Uterus (tissue), 4 donors: ENCODE results near the gene ARL9. TPM values are rescaled to one million over a fixed set of nuclear protein-coding genes. Genes with fewer than 3 reads are reported as not detected.

Experiments used
- DNase-seq, 2 donors: peaks; one replicate each; pipeline ENCODE4 v3.0.0-alpha.2; 2019 to 2020
- H3K27ac ChIP-seq, 2 donors: fragments of 200-600 bp; sonication (generic); 1 replicate in 1 of 2; 2 replicates in 1 of 2; pipeline ENCODE4 v1.5.1; 2016 to 2018
- H3K27me3 ChIP-seq, 2 donors: fragments of 200-600 bp; sonication (generic); one replicate each; pipeline ENCODE4 v1.5.1; 2018 to 2019; ENCODE audit warnings: control low read depth in 1 of 2
- H3K36me3 ChIP-seq, 2 donors: fragments of 200-600 bp; sonication (generic); one replicate each; pipeline ENCODE4 v1.5.1; 2019; ENCODE audit warnings: control low read depth in 1 of 2
- H3K4me1 ChIP-seq, 2 donors: fragments of 200-600 bp; sonication (generic); one replicate each; pipeline ENCODE4 v1.5.1; 2018 to 2019; ENCODE audit warnings: control low read depth in 1 of 2
- H3K4me3 ChIP-seq, 2 donors: fragments of 200-600 bp; sonication (generic); 1 replicate in 1 of 2; 2 replicates in 1 of 2; pipeline ENCODE4 v1.5.1; 2018 to 2019; ENCODE audit warnings: mild to moderate bottlenecking in 1 of 2
- H3K9me3 ChIP-seq, 2 donors: fragments of 200-600 bp; sonication (generic); one replicate each; pipeline ENCODE4 v1.5.1; 2019; ENCODE audit warnings: control low read depth in 1 of 2
- CTCF ChIP-seq, 4 experiments: fragments of 200-600 bp in 2 of 4; fragments of 450-650 bp in 2 of 4; sonication (generic) in 2 of 4; IDR thresholded peaks; one replicate each; pipeline ENCODE4 v1.5.1; 2016 to 2019; ENCODE audit warnings: antibody characterized with exemption in 4 of 4, mild to moderate bottlenecking in 2 of 4, moderate library complexity in 1 of 4
- POLR2A ChIP-seq, 2 donors: fragments of 450-650 bp; IDR thresholded peaks; one replicate each; pipeline ENCODE4 v1.6.1; 2016; ENCODE audit warnings: antibody characterized with exemption in 2 of 2, mild to moderate bottlenecking in 1 of 2, moderate library complexity in 1 of 2
- intact Hi-C: fragments of 100-400 bp; cut with DNase I; formaldehyde crosslinking; loops from one replicate; pipeline ENCODE4 v1.15.1; 2023; ENCODE audit warnings: low total_unique reads
- total RNA-seq, 4 donors: library from RNA; depleted of rRNA in 3 of 4; stranded (reverse); fragments of >200 nt in 3 of 4; gene quantifications; one replicate each; pipeline versions ENCODE4 v1.1.0 to v1.2.4, GENCODE V29; 2014 to 2023
- donor health status: DM: yes; HTN: yes; CAD: no.

ARL9 gene
- total RNA-seq, 4 donors from 2014 or later: 0.14 to 1.7 TPM; not detected in 2

DNA sequence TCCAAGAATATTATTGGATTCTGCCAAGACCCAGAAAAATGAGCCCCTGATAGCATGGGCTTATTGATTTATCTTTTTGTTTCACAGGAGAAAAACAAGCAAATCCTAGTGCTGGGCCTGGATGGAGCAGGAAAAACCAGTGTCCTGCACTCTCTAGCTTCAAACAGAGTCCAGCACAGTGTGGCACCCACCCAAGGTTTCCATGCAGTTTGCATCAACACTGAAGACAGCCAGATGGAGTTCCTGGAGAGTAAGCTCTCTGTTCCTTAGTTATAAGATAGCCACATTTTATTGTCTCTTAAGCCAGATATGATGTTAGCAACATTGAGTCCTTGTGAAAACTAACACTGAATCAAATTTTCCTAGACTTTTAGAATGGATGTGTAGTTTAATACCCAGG, 5.5 kb downstream of the ARL9 start:
- TF ChIP-seq CTCF (IDR thresholded peaks at IDR 0.05) (no peak), POLR2A (IDR thresholded peaks at IDR 0.05) (no peak)
- peaks cover 0 to 3% of the 10 kb centered on the region in 2 donors for H3K36me3 ChIP-seq
- no peaks in the 10 kb centered on the region for H3K9me3 ChIP-seq
- intact Hi-C loops: no loop called here
- no peaks in the 10 kb centered on the region for H3K4me1 ChIP-seq
- no peak for DNase-seq
- no peak overlapping the region for H3K27ac ChIP-seq
- no peak overlapping the region for H3K4me3 ChIP-seq
- no peaks in the 10 kb centered on the region for H3K27me3 ChIP-seq

- peaks cover 0 to 3% of the 10 kb centered on the region in 2 donors for H3K36me3 ChIP-seq
- no peak overlapping the region for H3K4me3 ChIP-seq
- TF ChIP-seq POLR2A (IDR thresholded peaks at IDR 0.05) (no peak), CTCF (IDR thresholded peaks at IDR 0.05) (no peak)
- intact Hi-C loops: no loop called here
- no peak overlapping the region for H3K27ac ChIP-seq
- H3K27me3 ChIP-seq: no peaks in the 10 kb centered on the region
- no peak for DNase-seq
- no peaks in the 10 kb centered on the region for H3K4me1 ChIP-seq
- H3K9me3 ChIP-seq: no peaks in the 10 kb centered on the region
Measured at GRCh38 chr4:56512166-56512565, 6.6 kb downstream of the ARL9 start.

GRCh38 chr4:56513517-56513916, 7.9 kb downstream of the ARL9 start:
- Histone ChIP-seq H3K4me1 (no peaks in the 10 kb centered on the region), H3K27me3 (no peaks in the 10 kb centered on the region), H3K36me3 (peaks cover 0 to 3% of the 10 kb centered on the region in 2 donors), H3K4me3 (no peak overlapping the region), H3K9me3 (no peaks in the 10 kb centered on the region), H3K27ac (no peak overlapping the region)
- DNase-seq: no peak
- intact Hi-C loops: no loop called here
- TF ChIP-seq POLR2A (IDR thresholded peaks at IDR 0.05) (no peak), CTCF (IDR thresholded peaks at IDR 0.05) (no peak)

DNA sequence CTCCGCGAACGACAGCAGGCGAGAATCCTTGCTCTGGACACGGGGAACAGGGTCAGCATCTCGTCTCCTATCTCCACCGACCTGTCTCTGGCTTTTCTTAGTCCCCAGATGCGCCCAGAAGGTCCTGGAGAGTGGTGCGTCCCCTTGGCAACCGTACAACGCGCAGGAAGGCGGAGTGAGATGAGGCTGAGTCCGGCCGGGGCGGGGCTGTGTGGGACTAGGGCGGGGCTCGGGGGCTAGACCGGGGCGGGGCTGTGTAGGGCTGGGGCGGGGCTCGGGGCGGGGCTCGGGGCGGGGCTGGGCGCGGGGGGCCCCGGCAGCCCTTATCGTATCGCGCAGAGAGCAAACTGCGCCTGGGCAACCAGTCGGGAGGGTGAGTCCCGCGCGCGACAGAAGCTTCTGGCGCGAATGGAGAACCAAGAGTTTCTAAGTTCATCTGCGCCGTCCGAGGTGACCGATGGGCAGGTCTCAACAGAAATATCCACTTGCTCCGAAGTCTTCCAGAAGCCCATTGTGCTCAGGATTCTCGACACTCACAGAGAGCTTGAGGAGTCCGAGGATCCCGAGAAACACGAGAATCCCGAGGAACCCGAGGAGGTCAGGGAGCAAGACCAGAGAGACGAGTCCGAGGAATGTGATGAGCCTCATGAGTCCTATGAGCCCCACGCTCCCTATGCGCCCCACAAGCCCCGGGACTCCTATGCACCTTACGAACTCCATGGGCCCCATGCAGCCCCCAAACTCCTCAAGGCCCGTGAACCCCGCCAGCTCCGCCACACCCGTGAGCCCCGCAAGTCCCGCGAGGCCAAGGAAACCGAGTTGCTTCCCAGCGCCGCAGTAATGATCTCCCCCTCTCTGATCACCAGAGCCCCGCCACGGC, 24.9 kb downstream of the ARL9 start:
- Histone ChIP-seq H3K9me3 (no peaks in the 10 kb centered on the region), H3K27me3 (no peaks in the 10 kb centered on the region), H3K36me3 (no peaks in the 10 kb centered on the region), H3K27ac (peak overlapping the region; percentile 25 to 43), H3K4me3 (peak overlapping the region; percentile 38 to 50), H3K4me1 (no peaks in the 10 kb centered on the region)
- DNase-seq: peak; percentile 91 to 94
- intact Hi-C loops: no loop called here
- TF ChIP-seq CTCF (IDR thresholded peaks at IDR 0.05): no peak
- no peak for TF ChIP-seq POLR2A (IDR thresholded peaks at IDR 0.05)

- Histone ChIP-seq H3K4me1 (no peaks in the 10 kb centered on the region), H3K27me3 (no peaks in the 10 kb centered on the region), H3K4me3 (peak overlapping the region; percentile 38 to 50), H3K9me3 (no peaks in the 10 kb centered on the region), H3K27ac (peak overlapping the region in 1 of 2 donors; percentile 35), H3K36me3 (no peaks in the 10 kb centered on the region)
- no peak for TF ChIP-seq CTCF (IDR thresholded peaks at IDR 0.05)
- no peak for TF ChIP-seq POLR2A (IDR thresholded peaks at IDR 0.05)
- DNase-seq: no peak
- intact Hi-C loops: no loop called here
Measured at GRCh38 chr4:56531149-56531770, 25.7 kb downstream of the ARL9 start.
